ENCODE measurements around the gene MYL6. TPM values are rescaled to one million over a fixed set of nuclear protein-coding genes. Genes with fewer than 3 reads are reported as not detected.

MYL6 gene
- total RNA-seq, 1 experiment from 2014 or later = 1,658 TPM

GRCh38 chr12:56162468-56163290 is 4.5 kb downstream of the MYL6 start:
- DNase-seq = no peak
- Histone ChIP-seq H3K36me3 (peaks cover 69% of the 10 kb centered on the region), H3K27me3 (no peaks in the 10 kb centered on the region), H3K4me3 (no peak overlapping the region), H3K9me3 (no peaks in the 10 kb centered on the region)

DNA sequence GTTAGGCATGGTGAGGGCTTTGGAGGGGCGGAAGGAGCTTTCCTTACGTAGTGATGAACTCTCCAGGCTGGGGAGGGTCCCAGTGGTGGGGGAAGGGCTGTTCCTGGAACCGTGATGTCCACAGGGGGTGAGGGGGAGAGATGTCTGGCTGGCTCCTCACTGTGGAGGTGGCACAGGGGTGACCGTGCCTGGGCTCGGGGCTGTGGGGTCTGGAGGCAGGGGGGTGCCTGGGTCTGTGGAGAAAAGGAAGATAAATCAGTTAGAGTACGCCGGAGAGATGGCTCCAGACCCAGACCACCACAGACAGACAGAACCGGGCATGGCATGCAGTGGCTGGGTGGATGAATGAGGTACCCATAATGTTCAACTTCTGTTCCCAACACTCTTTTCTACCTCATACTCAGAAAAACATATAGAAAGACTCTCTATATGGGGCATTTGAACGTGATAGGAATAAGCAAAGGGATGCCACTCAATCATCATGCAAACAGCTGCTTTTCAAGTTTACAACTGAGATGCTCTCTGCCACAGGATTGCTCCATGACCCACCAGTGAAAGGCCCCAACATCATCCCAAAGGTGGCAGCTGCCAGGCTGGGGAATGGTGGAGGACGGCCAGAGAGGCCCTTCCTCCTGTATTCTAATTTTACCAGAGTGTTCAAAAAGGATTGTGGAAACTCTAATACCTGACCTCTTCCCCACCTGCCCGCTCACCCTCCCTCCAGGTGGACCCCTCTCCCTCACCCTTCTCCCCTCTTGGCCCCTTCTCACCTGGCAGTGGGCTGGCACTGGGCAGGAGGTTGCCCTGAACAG is 5.6 kb downstream of the MYL6 start:
- H3K36me3 ChIP-seq = peaks cover 71% of the 10 kb centered on the region
- DNase-seq = no peak
- no peak overlapping the region for H3K4me3 ChIP-seq
- H3K27me3 ChIP-seq = no peaks in the 10 kb centered on the region
- H3K9me3 ChIP-seq = no peaks in the 10 kb centered on the region

DNA sequence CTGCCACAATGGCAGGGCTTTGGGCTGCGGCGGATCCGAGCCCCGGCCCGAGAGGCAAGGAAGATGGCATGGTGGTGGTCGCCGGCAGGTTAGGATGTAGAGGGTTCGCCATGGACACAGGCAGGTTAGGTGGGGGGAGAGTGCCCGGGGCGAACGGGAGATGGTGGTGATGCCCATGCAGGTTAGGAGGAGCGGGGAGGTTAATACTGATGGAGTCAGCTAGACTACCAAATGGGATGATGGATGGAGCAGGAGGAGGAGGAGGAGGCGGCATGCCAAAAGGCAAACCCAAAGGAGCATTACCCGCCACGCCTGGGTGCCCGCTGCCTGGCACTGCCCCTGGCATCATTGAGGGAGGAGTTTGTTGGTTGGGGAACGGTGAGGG is 6.2 kb downstream of the MYL6 start:
- H3K36me3 ChIP-seq = peaks cover 71% of the 10 kb centered on the region
- no peak for DNase-seq
- no peaks in the 10 kb centered on the region for H3K9me3 ChIP-seq
- no peaks in the 10 kb centered on the region for H3K27me3 ChIP-seq
- H3K4me3 ChIP-seq = no peak overlapping the region

DNA sequence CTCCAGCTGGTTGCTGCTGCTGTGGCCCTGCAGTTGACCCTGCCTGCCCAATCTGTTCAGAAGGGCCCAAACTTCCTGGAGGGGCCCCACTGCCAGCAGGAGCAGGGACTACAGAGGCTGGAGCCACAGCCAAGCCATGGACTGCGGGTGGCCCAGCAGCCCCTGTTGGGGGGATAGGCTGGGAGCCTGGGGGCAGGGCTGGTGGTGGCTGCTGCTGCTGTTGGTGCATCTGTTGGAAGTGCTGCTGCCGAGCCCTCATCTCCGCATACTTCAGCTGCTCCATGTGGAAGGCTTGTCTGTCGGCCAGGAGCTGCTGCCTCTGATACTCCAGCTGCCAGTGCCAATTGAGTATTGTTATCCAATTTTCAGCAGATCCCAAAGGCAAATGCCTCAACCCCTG is 7.2 kb downstream of the MYL6 start:
- H3K36me3 ChIP-seq = peaks cover 68% of the 10 kb centered on the region
- H3K27me3 ChIP-seq = no peaks in the 10 kb centered on the region
- DNase-seq = no peak
- no peak overlapping the region for H3K4me3 ChIP-seq
- no peaks in the 10 kb centered on the region for H3K9me3 ChIP-seq

DNA sequence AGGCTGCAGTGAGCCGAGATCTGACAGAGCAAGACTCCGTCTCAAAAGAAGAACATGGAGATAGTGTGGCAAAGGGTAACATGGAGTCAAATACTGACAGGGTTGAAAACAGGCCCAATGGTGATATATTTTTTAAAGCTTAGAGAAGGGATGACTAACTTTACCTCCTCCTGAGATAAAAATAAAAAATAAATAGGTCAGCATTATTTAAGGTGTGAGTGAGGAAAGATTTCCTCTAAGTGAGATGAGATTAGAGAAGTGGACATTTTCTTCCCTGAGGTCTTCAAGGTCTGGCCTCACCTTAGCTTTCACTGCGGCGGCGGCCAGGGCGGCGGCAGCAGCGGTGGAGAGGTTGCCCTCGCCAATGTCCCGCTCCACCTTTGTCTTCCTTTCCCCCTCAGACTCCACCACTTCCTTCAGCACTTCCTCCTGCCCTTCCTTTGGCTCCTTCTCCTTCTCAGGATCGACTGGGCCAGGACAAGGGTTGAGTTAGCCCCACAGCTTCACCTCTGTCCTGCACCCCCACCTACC is 11.1 kb downstream of the MYL6 start:
- H3K36me3 ChIP-seq = peaks cover 70% of the 10 kb centered on the region
- DNase-seq = no peak
- H3K9me3 ChIP-seq = no peaks in the 10 kb centered on the region
- H3K4me3 ChIP-seq = no peak overlapping the region
- no peaks in the 10 kb centered on the region for H3K27me3 ChIP-seq

- peaks cover 79% of the 10 kb centered on the region for H3K36me3 ChIP-seq
- DNase-seq = no peak
- no peaks in the 10 kb centered on the region for H3K27me3 ChIP-seq
- H3K4me3 ChIP-seq = no peak overlapping the region
- no peaks in the 10 kb centered on the region for H3K9me3 ChIP-seq
Measured at GRCh38 chr12:56172839-56173238, 14.7 kb downstream of the MYL6 start.

GRCh38 chr12:56178347-56178746 is 20.2 kb downstream of the MYL6 start:
- Histone ChIP-seq H3K4me3 (no peak overlapping the region), H3K9me3 (no peaks in the 10 kb centered on the region), H3K36me3 (peaks cover 77% of the 10 kb centered on the region), H3K27me3 (no peaks in the 10 kb centered on the region)
- no peak for DNase-seq

- H3K36me3 ChIP-seq = peaks cover 47% of the 10 kb centered on the region
- H3K27me3 ChIP-seq = no peaks in the 10 kb centered on the region
- no peaks in the 10 kb centered on the region for H3K9me3 ChIP-seq
- no peak for DNase-seq
- no peak overlapping the region for H3K4me3 ChIP-seq
Measured at GRCh38 chr12:56186957-56187356, 28.8 kb downstream of the MYL6 start.

DNA sequence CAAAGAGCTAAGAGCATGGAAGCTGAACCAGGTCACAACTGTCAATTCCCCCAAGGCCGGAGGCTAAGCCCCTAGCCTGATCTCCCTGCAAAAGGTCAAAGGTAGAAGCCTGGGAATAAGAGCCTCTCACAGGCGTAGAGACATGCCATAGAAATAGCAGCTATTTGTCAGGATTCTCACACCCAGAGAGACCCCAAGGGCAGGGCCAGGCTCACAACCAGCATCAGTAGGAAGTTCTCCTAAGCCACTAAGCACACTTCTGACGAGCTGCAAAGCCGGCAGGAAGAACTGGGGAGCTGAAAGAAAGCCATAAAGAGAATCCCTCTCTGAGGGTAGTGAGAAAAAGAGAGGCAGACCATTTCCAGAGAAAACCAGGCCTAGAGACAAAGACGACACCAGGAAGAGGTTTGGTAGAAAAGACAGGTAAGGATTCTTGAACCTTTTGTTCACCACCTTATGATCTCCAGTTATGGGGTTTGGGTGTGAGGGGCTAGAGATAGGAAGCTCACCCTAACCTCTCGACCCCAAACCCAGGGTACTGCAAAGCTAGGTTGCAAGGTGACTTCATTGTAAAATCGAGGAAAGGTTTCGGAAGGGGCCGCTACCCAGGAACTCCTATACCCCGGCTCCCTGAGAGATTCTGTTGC is 30.1 kb downstream of the MYL6 start:
- DNase-seq = no peak
- no peaks in the 10 kb centered on the region for H3K27me3 ChIP-seq
- H3K9me3 ChIP-seq = no peaks in the 10 kb centered on the region
- peaks cover 39% of the 10 kb centered on the region for H3K36me3 ChIP-seq
- peak overlapping the region; percentile 81 for H3K4me3 ChIP-seq

DNA sequence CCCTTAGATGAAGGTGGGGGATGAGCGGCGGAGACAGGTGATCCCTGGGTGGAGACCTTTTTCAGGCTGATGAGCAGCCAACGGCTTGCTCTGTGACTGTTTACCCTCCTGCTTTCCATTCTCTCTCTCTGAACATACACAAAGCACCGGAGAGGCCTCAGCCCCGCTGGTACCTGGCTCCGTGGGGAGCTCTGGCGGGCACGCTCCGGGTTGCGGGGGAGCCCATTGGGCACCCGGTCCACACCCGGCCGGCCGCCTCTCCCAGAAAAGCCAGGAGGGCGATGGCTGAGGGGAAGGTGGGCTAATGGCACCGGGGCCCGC is 30.6 kb downstream of the MYL6 start:
- Histone ChIP-seq H3K36me3 (peaks cover 34% of the 10 kb centered on the region), H3K27me3 (no peaks in the 10 kb centered on the region), H3K4me3 (peak overlapping the region; percentile 81), H3K9me3 (no peaks in the 10 kb centered on the region)
- no peak for DNase-seq

DNA sequence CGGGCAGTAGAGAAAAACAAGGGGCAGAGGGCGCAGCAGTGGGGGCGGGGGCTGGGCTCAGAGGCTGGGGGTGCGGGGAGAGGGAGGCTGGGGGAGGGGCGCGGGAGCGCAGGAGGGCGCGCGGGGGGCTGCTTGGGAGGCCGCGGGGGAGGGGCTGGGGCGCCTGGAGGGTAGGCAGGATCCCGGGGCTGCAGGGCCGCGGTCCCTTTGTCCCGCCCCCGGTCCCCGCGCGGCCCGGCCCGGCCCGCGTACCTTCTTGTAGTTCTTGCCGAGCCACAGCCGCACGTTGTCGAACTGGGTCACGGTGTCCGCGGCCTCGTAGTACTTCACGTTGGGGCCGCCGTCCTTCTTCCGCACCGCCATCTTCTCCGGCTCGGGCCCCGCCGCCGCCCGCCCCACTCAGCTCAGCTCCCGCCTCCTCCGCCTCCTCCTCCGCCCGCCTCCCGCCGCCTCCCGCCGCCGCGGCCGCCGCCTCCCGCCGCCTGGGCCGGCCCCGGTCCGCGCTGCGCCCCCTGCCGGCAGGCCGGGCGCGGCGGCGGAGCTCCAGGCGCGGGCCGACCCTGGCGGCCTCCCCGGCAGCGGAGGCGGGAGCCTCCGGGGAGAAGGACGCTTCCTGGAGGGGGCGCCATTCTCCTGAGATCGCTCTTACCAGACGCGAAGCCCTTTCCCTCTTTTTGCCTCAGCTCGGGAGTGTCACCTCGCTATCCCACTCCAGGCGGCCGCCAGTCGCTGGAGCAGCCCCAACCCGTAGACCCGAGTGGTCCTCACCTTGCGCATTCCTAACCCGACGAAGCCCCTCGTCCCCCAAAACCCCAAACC is 31.1 kb downstream of the MYL6 start, which contains the start of gene SMARCC2:
Gene SMARCC2 (minus strand): TSS at position 385 of the 819 bp plus-strand sequence. CDS start 22 bp downstream, at position 363.
- H3K27me3 ChIP-seq = no peaks in the 10 kb centered on the region
- peak within 1 kb of the TSS; percentile 81 for H3K4me3 ChIP-seq
- H3K36me3 ChIP-seq = peaks cover 28% of the 10 kb centered on the region
- H3K9me3 ChIP-seq = no peaks in the 10 kb centered on the region
- DNase-seq = peak; percentile 84

DNA sequence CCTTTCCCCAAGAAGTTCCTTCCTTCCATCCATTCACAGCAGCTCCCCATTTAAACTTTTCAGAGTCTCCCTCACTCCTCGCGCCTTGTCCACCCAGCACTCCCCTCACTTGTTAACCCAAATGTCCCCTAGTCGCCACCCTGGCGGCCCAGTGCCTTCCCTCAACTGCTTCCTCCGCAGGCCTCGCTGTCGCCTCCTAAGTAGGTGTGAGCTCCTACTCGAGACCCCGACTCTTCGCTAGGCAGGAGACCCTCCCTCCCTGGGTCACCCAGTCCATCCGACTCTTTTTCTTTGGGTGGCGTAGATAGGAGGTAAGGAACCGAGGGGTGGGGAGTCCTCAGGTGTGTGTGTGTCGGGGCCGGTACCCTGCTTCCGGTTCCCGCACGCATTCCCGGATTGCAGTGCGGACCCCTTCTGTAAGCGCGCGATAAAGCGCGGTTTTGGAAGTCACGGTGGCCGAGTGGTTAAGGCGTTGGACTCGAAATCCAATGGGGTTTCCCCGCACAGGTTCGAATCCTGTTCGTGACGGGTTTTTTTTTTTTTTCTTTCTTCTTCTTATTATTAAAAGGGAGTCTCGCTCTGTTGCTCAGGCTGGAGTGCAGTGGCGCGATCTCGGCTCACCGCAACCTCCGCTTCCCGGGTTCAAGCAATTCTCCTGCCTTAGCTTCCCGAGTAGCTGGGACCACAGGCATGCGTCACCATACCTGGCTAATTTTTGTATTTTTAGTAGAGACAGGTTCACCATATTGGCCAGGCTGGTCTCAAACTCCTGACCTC is 31.9 kb downstream of the MYL6 start:
- H3K27me3 ChIP-seq = no peaks in the 10 kb centered on the region
- H3K9me3 ChIP-seq = no peaks in the 10 kb centered on the region
- H3K36me3 ChIP-seq = peaks cover 20% of the 10 kb centered on the region
- peak overlapping the region; percentile 81 for H3K4me3 ChIP-seq
- peak; percentile 74 for DNase-seq

GRCh38 chr12:56190695-56191155 is 32.6 kb downstream of the MYL6 start:
- Histone ChIP-seq H3K36me3 (peaks cover 17% of the 10 kb centered on the region), H3K9me3 (no peaks in the 10 kb centered on the region), H3K4me3 (peak overlapping the region; percentile 81), H3K27me3 (no peaks in the 10 kb centered on the region)
- no peak for DNase-seq

- DNase-seq = no peak
- Histone ChIP-seq H3K36me3 (no peaks in the 10 kb centered on the region), H3K4me3 (no peak overlapping the region), H3K9me3 (no peaks in the 10 kb centered on the region), H3K27me3 (no peaks in the 10 kb centered on the region)
Measured at GRCh38 chr12:56192582-56192981, 34.4 kb downstream of the MYL6 start.

- no peak overlapping the region for H3K4me3 ChIP-seq
- no peaks in the 10 kb centered on the region for H3K27me3 ChIP-seq
- H3K9me3 ChIP-seq = no peaks in the 10 kb centered on the region
- H3K36me3 ChIP-seq = no peaks in the 10 kb centered on the region
- DNase-seq = peak; percentile 52
Measured at GRCh38 chr12:56193025-56193578, 34.9 kb downstream of the MYL6 start.

Measured in MG63 (cell line).